Mucosa of descending colon (tissue), 3 donors: Measurements from ENCODE around the gene ZKSCAN3. TPM values are rescaled to one million over a fixed set of nuclear protein-coding genes. Genes with fewer than 3 reads are reported as not detected.

Source experiments
- ATAC-seq: fragments of 200-7000 bp; cut with Tn5 transposase; one replicate; pipeline ENCODE4 v1.9.1; 2020; ENCODE audit warnings: mild to moderate bottlenecking, moderate library complexity
- DNase-seq, 3 donors: peaks; one replicate each; pipeline ENCODE4 v3.0.0-alpha.2; 2020
- H3K36me3 ChIP-seq: fragments of 200-600 bp; one replicate; pipeline ENCODE4 v1.8.0; 2021; ENCODE audit warnings: low read depth, mild to moderate bottlenecking
- H3K4me1 ChIP-seq: fragments of 200-600 bp; one replicate; pipeline ENCODE4 v1.8.0; 2021; ENCODE audit warnings: low read depth, mild to moderate bottlenecking
- H3K4me3 ChIP-seq: fragments of 200-600 bp; one replicate; pipeline ENCODE4 v1.8.0; 2021; ENCODE audit warnings: mild to moderate bottlenecking
- H3K9me3 ChIP-seq: fragments of 200-600 bp; one replicate; pipeline ENCODE4 v1.8.0; 2021; ENCODE audit warnings: mild to moderate bottlenecking
- intact Hi-C, 2 donors: fragments of 100-400 bp; cut with DNase I in 1 of 2; cut with micrococcal nuclease in 1 of 2; formaldehyde crosslinking; loops; one replicate each; pipeline versions ENCODE4 v1.11.0 to v1.11.1; 2022; cut with DNase I, micrococcal nuclease
- total RNA-seq, 3 donors: library from RNA; stranded (reverse); fragmentation: NEBNext Ultra II Directional in 2 of 3; extraction: Animal tissue kit (Norgen Biotek cat#: 25700) in 2 of 3; gene quantifications; one replicate each; pipeline versions ENCODE4 v1.2.1 to v1.2.4, GENCODE V29; 2021 to 2023
- TF ChIP-seq, protein P1 (sequence below): fragments of 200-600 bp; IDR thresholded peaks from one replicate; pipeline ENCODE4 v1.8.0; 2022; ENCODE audit warnings: antibody characterized with exemption, mild to moderate bottlenecking
- donor health status: DM: no; HTN: no; CAD: no; lungs with moderate emphysema.
- donor health status: DM: no; HTN: no; CAD: no.
- donor health status: DM: no; HTN: yes; CAD: no.

ZKSCAN3 gene
- total RNA-seq, 3 donors from 2014 or later: 5.2 to 12.8 (median 6.1) TPM

GRCh38 chr6:28333047-28333446 is 16.7 kb upstream of the ZKSCAN3 start:
- Histone ChIP-seq H3K4me3 (no peak overlapping the region), H3K9me3 (peaks cover 7% of the 10 kb centered on the region), H3K4me1 (peaks cover 18% of the 10 kb centered on the region), H3K36me3 (no peaks in the 10 kb centered on the region)
- ATAC-seq: no peak
- no peak for DNase-seq
- intact Hi-C loops: no loop called here
- TF ChIP-seq, protein P1, sequence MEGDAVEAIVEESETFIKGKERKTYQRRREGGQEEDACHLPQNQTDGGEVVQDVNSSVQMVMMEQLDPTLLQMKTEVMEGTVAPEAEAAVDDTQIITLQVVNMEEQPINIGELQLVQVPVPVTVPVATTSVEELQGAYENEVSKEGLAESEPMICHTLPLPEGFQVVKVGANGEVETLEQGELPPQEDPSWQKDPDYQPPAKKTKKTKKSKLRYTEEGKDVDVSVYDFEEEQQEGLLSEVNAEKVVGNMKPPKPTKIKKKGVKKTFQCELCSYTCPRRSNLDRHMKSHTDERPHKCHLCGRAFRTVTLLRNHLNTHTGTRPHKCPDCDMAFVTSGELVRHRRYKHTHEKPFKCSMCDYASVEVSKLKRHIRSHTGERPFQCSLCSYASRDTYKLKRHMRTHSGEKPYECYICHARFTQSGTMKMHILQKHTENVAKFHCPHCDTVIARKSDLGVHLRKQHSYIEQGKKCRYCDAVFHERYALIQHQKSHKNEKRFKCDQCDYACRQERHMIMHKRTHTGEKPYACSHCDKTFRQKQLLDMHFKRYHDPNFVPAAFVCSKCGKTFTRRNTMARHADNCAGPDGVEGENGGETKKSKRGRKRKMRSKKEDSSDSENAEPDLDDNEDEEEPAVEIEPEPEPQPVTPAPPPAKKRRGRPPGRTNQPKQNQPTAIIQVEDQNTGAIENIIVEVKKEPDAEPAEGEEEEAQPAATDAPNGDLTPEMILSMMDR: no peak

GRCh38 chr6:28333599-28334018 is 16.1 kb upstream of the ZKSCAN3 start:
- Histone ChIP-seq H3K4me3 (no peak overlapping the region), H3K36me3 (no peaks in the 10 kb centered on the region), H3K9me3 (peaks cover 3% of the 10 kb centered on the region), H3K4me1 (peaks cover 18% of the 10 kb centered on the region)
- TF ChIP-seq, protein P1: no peak
- intact Hi-C loops: no loop called here
- ATAC-seq (no peak), DNase-seq (no peak)

DNA sequence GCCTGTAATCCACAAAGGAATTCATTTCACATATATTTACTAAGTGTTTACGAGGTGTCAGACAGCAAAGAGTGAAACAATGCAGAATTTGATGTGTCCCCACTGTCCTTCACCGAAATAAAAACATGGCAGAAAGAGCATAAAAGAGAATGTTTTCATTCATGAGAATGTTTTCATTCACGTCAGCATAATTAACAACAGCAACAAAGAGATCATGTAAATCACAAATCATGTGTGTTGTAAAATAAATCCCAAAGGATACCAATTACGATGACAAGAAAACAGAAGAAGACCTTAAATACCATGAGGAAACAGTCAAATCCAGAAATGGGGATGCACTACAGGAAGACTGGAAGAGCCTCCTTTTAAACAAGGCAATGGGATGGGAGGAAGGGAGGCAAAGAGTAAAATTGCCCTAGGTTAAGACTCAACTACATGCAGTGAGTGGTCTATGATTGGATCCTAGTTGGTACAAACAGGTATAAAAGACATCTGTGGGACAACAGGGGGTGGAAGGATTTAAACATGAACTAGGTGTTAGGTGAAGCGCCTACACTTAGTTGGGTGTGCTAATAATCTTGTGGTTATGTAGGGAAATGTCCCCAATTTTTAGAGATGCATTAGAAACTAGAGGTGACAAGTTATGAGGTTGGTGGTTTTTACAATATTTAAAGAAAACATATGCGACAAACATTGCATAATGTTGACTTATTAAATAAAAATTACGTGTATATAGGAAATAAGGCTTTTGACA is 15.3 kb upstream of the ZKSCAN3 start:
- TF ChIP-seq, protein P1: no peak
- Histone ChIP-seq H3K36me3 (no peaks in the 10 kb centered on the region), H3K9me3 (no peaks in the 10 kb centered on the region), H3K4me3 (no peak overlapping the region), H3K4me1 (peaks cover 18% of the 10 kb centered on the region)
- intact Hi-C loops: no loop called here
- ATAC-seq: no peak
- DNase-seq: no peak

GRCh38 chr6:28335040-28335563 is 14.6 kb upstream of the ZKSCAN3 start:
- ATAC-seq (peak; percentile 3), DNase-seq (peak in 1 of 3 donors; percentile 33)
- no peaks in the 10 kb centered on the region for H3K9me3 ChIP-seq
- TF ChIP-seq, protein P1: no peak
- H3K4me3 ChIP-seq: peak overlapping the region; percentile 56
- intact Hi-C loops: no loop called here
- H3K4me1 ChIP-seq: peaks cover 18% of the 10 kb centered on the region
- no peaks in the 10 kb centered on the region for H3K36me3 ChIP-seq

DNA sequence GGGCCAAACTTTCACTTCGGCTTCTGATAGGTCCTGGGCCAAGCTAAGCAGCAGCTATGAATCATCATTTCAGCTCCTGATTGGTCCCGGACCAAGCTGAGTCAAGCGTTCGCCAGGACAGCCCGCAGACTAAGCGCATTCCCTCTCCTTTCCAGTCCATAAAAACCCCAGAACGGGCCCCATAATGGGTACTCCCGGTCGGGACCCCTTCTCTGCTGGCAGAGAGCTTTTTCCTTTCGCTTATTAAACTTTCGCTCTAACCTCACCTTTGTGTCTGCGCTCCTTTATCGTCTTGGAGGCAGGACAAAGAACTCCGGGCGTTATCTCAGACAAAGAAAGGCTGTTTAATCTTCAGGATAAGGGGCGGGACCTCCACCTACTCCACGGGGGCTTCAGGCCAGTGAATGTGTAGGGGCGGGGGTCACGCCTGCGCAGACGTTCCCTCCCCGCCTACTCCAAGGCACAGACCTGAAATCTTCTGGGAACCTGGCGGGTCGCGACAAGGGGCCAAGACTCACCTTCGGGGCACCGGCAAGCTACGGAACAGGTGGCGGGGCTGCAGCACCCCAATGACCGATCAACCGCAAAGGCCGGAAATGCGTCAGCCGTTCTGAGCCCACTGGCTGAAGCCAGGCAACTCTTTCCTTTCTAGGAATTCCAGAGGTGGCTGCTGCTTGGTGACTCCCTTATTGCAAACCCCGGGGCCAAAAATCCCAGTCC is 14.0 kb upstream of the ZKSCAN3 start, which contains the start of gene ZSCAN31:
ZSCAN31 (minus strand) TSS at position 585 of the 720 bp plus-strand sequence. CDS start 6,465 bp downstream, outside the sequence.
- no peaks in the 10 kb centered on the region for H3K9me3 ChIP-seq
- DNase-seq (peak; percentile 91 to 97 (median 95)), ATAC-seq (peak; percentile 94)
- intact Hi-C loops: no loop called here
- TF ChIP-seq, protein P1: no peak
- H3K4me3 ChIP-seq: peak within 1 kb of the TSS; percentile 56
- H3K4me1 ChIP-seq: peaks cover 18% of the 10 kb centered on the region
- no peaks in the 10 kb centered on the region for H3K36me3 ChIP-seq
